NK-92 treated with Interleukin-12 subunit alpha and Interleukin-12 subunit beta, amount 100 ng/mL, for 24 hours (cell line): ENCODE measurements around the gene CYFIP1.

ENCODE experiments used
- DNase-seq: peaks from one replicate; lab custom pipeline; 2025; lab: John Stamatoyannopoulos, UW

The CYFIP1 gene

DNA sequence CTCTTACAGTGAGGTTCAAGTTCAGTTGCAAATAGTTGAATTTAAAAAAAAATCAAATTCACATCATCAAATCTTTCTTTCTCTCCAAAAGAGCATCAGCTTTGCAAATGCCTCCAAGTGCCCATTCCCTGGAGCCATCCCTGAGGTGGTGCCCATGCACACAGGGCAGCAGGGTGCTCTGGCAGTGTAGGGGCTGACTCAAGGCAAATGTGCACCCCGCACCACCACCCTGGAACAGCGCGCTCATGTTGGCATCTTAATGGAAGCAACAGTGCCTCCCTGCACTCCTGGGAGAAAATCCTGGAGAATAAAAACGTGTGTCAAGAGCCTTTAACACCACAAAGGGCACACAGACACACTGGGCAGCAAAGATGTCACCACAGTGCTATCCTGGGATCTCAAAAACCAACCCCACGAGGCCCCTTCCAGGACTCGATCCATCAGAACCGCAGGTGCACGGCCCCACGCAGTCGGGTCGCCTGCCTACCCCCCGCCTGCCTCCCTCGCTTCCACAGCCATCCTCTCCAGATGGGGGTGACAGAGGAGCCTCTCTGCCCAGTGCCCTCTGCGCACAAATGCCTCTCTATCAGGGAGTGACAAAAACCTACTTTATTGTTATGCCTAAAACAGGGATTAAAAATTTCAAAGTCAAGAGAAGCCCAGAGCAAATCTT, 90.9 kb downstream of the CYFIP1 start:
- DNase-seq: no peak

DNA sequence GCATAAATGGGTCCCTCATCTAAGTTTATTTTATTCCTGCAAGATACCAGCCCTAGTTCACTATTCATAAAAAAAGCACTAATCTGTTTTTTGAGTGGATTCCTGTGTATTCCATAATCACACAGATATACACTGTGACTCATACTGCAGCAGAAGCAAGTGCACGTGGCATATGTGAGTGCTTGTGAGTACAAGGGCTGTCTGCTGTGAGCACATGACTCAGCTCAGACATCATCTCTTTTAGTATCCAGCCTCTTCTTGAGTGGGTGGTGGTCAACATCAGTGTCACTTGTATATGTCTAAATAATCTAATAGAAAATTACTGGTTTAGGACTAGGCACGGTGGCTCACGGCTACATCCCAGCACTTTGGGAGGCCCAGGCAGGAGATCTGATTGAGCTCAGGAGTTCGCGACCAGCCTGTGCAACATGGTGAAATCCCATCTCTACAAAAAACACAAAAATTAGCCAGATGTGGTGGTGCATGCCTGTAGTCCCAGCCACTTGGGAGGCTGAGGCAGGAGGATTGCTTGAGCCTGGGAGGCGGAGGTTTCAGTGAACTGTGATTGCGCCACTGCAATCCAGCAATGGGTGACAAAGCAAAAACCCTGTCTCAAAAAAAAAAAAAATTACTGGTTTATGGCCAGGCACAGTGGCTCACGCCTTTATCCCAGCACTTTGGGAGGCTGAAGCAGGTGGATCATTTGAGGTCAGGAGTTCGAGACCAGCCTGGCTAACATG, 91.9 kb downstream of the CYFIP1 start:
- no peak for DNase-seq

DNA sequence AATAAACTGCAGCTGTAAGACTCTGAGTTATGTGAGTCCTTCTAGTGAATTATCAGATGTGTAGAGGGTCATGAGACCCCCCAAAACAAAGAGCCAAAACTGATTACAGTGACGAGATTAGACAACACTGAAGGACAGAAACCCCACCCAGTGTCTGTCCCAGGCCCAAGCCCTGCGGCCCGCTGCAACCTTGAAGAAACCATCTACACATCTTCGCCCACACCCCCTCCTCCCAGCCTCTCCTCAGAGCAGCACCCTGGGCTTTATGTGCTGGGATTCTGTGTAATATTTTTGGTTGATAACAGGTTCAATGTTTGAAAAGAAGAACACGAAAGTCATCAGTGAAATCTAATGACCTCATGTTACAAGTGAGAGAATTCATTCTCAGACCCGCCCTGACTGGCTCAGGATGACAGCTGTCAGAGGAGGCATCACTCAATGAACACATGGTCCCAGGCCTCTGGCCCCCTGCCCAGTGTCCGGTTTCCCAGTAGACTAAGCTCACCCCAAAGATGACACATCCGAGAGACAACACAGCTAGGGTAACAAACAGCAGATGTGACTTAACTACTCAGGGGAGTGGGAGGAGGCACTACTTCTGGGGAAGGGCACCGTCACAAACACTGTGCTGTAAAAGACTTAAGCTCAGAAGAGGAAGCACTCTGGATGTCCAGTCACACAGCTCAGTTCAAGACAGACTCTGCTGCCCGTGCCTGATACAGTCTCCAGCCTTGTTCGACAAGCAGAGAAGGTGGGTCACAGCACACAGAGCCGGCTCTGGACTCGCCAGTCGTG, 92.8 kb downstream of the CYFIP1 start:
- no peak for DNase-seq

DNA sequence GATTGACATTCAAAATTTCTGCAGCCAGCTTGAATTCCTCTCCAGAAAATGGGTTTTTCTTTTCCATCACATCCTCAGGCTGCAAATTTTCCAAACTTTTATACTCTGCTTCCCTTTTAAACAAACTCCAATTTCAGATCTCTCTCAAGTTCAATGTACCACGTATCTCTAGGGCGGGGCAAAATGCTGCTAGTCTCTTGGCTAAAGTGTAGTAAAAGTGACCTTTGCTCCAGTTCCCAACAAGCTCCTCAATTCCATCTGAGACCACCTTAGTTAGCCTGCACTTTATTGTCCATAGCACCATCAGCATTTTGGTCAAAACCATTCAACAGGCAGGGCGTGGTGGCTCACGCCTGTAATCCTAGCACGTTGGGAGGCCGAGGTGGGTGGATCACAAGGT, 95.0 kb downstream of the CYFIP1 start:
- no peak for DNase-seq

DNA sequence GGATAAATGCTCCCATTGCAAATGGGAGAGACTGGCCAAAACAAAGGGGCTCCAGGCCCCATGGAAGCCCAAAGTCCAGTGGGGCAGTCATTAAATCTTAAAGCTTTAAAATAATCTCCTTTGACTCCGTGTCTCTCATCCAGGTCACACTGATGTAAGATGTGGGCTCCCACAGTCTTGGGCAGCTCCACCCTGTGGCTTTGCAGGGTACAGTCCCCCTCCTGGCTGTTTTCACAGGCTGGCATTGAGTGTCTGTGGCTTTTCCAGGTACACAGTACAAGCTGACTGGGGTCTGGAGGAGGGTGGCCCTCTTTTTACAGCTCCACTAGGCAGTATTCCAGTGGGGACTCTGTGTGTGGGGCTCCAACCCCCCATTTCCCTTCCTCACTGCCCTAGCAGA, 95.8 kb downstream of the CYFIP1 start:
- DNase-seq: no peak

DNA sequence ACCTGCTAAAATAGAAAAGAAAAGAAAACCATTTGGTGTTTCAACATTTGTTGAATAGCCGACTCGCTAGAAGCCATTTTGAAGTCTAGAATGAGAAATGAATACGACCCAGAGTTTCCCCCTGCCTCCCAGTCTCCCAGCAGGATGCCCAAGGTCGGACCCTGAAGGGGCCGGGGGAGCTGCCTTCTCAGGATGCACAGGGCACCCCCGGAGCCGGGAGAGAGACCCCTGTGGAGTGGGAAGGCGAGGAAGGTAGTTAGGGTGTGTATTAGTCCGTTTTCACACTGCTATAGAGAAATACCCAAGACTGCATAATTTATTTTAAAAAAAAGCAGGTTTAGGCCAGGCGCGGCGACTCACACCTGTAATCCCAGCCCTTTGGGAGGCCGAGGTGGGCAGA, 97.0 kb downstream of the CYFIP1 start:
- DNase-seq: no peak

DNA sequence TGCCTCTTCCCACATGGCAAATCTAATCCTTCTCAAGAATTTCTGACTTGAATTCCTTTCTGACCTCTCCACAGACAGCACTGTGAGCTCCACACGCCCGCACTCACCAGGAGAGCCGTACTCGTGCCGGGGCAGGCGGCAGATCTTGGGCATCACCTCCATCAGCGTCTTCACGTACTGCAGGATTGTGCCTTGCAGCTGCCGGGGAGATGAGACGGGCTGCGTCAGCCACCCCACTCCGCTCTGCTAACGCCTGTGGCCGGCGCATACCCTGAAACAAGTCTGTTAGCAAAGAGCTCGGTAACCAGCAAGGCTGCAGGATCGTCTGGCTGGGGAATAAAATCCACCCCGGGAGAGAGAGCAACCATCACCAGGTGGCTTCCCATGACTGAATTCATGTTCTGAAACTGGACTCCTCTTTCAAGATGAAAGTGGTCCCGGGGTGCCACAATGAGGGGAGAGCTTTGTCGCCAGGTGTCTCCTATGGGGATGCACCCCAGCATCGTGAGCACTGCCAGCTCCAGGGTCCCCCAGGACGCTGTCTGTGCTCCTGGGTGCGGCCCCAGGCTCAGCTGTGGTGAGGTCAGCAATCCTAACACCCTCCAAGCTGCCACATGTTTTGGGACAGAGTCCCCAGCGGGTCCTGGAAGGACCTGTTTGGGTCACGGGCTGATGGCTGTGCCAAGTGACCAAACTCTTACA, 98.3 kb downstream of the CYFIP1 start:
- DNase-seq: no peak

DNA sequence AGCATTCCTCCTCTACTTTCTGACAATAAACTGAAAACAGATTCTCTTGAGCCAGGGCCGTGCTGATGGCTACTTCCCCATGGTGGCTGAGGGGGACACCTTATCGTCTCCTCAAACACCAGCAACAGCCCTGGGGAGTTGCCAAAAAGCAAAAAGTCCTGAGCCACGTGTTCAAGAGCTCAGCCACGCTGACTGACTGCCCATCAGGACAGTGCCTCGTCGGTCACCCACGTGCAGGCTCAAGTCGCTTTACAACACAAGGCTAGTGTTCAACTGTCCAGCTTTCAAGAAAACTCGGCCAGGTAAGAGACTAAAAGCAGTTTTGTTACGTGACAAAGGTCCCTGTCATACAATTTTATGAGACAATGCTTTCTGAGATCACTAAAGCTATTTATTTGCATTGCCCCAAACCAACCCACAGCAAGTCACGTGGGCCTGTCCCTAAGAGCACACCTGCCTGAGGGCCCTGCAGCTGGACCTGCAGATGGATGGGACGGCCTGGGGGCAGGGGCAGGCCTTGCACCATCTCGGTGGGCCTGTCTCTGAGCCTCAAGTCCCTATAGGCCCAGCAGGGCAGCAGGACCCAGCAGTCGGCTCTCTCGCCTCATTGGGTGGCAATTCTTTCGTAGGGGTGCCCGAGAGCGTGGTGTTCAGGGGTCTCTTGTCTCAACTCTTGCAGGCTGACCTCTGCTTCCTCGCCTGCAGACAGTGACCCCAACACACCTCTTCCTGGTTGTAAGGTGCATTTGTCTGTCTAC, 99.0 kb downstream of the CYFIP1 start:
- DNase-seq: no peak

DNA sequence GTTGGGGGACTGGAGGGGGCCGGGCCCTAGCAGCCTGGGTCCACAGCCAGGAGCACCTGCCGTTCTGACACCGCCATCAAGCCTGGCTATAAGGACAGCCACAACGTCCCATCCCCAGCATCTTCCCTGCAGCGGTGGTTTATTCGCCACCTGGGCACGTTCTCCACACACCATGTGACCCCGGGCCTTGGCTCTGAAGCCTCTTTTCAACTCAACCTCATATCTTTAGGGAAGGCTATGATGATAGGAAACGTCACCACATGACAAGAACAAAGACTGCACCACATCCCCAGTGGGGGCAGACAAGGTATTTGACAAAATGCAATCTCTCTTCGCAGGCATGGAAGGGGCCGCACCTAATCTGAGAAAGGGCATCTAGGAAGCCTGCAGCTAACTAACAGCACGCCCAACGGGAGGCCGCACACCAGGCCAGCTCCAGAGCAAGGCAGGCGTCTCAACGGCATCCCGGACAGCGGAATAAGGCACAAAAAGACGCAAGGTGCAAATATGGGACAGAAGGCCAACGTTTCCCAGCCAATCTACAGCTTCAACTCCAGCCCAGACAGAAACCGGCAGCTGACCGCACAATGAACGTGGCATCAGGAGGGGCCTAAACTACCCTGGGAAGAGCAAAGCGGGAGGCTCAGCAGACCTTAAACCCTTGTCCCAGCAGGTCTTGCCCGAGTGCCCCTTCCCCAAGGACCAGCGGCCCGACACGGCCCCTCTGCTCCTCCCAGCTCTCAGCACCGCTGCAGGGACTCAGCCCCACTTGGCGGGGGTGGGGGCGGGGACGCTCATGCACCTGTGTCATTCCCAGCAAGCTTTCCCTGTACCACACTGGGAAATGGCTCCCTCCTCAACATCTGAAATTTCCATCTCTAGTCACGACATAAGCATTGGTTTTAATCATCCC, 99.8 kb downstream of the CYFIP1 start:
- no peak for DNase-seq

DNA sequence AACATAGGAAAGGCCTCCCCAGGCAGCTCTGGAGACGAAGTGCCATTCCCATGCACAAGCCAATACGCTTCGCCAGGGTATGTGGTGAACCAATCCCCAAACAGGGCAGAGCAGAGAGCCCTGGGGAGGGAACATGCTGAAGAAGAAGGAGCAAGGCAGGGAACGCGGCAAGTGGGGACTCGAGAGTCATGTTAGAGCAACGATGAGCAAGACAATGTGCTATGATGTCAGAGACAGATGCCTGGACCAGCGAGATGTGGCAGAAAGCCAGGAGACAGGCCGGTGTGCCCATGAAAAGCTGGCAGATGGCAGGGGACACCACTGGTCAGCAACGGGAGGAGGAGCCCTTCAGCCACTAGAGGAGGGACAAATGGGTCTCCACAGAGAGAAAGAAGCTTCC, 102.1 kb downstream of the CYFIP1 start:
- DNase-seq: no peak

DNA sequence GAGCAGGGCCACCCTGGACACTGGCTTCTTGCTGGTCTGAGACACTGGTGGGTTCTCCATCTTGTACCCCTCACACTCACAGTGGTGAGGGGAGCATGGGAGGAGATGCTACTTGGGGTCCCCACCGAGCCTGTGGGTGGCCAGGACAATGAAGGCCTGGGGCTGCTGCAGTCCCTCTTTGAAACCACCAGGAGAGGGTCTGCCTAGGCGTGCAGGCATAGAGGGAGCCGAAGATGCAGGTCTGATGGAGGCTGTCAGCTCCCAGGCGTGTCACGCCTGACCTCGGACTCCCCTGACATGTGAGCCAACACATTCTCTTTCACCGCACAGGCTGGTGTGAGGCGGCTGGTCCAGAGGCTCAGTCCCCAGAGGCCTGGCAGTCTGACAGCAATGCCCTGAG, 102.6 kb downstream of the CYFIP1 start:
- no peak for DNase-seq

DNA sequence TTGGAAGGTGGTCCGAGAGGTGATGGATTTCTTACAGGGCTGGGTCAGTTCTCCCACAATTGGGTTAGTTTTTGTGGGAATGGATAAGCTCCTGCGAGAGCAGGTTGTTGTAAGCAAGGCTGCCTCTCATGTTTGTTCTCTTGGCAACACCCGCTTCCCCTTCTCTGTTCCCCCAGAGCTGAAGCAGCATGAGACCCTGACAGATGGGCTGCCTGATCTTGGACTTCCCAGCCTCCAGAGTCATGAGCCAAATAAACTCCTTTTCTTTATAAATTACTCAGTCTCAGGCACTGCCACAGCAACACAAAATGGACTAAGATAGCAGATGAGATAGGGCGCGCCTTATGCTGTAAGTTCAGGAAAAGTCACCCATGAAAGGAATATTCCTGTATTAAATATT, 103.1 kb downstream of the CYFIP1 start:
- no peak for DNase-seq

DNA sequence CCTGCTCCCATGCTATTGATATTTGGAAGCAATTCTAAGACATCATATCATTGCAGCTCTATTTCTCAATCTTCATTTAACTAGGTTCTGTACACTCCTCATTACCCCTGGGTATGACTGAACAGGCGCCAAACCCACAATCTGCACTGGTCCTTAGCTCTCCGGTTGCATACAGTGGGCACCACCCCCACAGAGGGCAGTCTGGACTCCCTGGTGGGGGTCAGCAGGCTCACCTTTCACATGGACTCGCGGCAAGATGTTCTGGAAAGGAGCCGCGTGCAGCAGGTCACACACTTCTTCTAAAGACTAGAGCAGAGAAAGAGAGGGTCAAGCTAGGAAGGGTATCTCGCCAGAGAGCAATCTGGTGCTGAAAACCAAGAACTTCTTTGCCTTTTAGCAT, 105.2 kb downstream of the CYFIP1 start:
- no peak for DNase-seq

DNA sequence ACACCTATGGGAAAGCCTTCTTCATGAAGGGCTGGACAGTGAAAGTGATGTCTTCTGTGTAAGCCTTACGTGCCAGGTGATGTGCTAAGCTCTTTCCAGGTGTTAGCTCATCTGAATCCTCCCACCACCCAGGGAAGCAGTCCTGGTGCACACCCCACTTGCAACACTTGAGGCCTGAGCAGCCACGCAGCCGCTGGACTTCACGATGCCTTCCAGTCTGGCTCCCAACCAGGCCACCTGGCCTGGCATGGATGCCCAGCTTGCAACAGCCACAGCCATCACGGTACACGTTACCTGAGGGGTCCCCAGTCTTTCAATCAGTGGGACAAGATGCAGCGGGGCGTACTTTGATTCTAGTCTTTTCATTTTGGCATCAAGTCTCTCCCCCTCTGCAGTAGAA, 105.9 kb downstream of the CYFIP1 start:
- no peak for DNase-seq

DNA sequence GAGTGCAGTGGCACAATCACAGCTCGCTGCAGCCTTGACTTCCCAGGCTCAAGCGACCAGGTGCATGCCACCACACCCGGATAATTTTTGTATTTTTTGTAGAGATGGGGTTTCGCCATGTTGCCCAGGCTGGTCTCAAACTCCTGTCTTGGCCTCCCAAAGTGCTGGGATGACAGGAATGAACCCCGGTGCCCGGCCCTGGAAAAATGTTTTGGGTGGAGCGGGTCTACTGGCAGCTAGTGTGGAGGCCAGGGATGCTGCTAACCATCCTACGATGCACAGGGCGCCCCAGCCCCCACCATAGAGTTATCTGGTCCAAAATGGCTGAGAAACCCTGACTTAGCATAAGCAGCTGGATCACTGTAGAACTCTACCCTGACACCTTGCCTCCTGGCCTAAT, 106.3 kb downstream of the CYFIP1 start:
- DNase-seq: no peak

DNA sequence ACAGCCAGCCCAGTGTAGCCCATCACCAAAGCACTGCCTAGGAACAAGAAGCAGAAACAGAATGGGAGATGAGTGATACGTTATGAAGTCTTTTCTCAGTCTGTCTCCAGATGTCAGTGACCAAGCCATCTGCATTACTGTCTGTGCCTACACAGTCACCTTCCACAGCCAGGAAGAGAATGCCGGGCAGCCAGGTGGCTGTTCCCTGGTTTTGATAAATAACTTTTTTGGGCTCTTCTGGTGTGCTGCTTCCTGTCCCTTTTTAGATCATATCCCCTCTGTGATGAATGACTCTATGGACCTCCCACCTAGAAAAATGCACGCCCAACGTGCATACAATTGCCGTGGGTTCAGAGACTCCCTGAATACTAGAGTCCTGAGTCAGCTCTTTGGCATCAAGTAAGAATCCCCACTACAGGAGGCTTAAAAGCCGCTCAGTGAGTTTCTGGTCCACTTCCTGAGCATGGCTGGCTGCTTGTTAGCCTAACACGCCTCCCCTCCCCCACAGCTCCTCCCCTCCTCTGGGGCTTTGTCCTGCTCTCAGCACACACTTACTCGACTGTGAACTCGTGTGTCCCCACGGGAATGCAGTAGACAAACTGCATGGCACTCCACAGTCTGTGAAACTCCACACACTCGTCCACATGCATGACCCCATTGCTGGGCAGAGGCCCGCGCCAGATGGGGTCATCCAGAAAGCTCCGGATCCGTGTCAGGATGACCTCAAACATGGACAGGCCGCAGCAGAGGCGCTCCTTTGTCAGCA, 107.0 kb downstream of the CYFIP1 start:
- DNase-seq: no peak

DNA sequence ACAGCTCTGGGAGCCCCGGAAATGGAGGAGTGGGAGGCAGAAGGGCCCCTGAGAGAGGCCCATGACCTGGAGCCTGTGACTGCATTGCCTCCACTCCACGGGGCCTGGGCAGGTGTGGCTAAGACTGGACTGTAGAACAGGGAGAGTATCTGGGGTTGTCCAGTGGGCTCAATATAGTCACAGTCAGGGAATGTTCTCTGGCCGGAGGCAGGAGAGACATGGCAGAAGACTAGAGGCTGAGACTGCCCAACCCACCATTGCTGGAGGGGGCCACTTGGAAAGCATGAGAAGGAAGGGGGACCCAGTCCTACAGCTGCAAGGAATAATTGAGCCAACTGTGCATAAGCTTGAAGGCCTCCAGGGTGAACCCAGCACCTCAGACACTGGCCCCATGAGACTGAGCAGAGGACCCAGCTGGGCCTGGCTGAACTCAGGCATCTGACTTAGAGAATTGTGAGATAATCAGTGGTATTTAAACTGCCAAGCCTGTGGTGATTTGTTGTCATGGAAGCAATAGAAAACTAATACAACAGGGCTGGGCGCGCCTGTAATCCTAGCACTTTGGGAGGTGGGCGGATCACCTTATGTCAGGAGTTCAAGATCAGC, 108.6 kb downstream of the CYFIP1 start:
- DNase-seq: no peak

DNA sequence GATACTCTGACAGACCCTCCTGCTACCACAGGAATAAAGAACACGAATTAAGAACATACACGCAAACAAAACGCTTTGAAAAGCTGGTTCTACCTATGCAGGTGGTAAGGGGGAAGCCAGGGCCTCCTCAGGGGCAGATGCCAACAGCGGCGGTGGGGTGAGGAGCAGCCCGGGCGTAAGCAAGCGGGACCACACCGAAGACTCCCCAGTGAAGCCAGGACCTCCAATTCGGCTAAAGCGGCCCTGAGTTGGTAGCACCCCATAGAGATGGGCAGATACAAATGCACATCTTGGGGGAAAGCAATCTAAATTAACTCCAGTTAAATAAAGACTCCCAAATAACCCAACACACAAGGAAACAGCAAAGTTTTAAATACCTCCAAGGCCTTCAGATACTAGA, 109.3 kb downstream of the CYFIP1 start:
- no peak for DNase-seq

DNA sequence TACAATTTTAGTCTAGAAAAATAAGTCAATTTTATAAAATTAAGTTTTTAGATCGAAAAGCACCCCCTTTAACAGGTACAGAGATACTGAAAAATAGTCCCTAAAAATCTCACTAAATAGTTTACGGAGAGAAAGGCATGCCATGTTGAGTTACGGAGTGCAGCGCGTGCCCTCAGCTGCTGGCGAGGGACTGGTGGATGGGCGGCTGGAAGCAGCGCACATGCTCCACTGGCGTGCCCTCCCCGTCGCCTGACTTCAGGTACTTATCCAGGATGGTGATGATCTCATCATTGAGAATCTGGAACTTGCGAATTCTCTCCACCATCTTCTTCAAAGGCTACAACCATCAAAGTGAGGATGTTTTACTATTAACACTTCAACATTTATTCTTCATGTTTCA, 110.3 kb downstream of the CYFIP1 start:
- DNase-seq: no peak

DNA sequence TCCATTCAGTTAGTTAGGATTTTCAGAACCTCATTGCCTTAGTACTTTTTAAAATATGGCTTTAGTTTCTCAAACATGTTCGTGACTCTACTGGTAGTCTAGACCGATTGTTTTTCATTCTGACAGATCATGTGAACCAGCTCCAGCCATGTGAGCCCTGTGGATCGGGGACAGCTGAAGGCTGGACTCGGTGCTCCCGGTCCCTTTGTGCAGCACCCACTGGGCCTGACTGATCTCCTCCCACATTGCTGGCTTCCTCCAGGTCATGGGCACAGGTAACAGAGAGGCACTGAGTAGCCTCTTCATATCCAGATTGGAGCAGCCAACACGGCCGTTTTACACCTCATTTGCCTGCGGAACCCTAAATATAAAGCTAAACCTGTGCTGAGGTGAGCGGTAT, 111.2 kb downstream of the CYFIP1 start:
- no peak for DNase-seq
